Right lobe of liver (tissue), 6 donors: Measurements from ENCODE around the gene VPS37D. TPM values are rescaled to one million over a fixed set of nuclear protein-coding genes. Genes with fewer than 3 reads are reported as not detected.
"Not testable (repeated sequence)": the region's sequence is repeated elsewhere in the genome, so short reads cannot be mapped to it uniquely, and the experiment has no call there.

Source experiments
- ATAC-seq, 4 donors: fragments of 200-7000 bp; cut with Tn5 transposase; one replicate each; pipeline ENCODE4 v1.9.1; 2020; ENCODE audit warnings: mild to moderate bottlenecking in 4 of 4, moderate library complexity in 4 of 4
- DNase-seq, 3 donors: peaks; one replicate each; pipeline ENCODE4 v3.0.0-alpha.2; 2020
- H3K27ac ChIP-seq, 3 donors: fragments of 200-600 bp; one replicate each; pipeline ENCODE4 v1.8.0; 2022
- H3K27me3 ChIP-seq, 2 donors: fragments of 200-600 bp; one replicate each; pipeline ENCODE4 v1.8.0; 2022
- H3K36me3 ChIP-seq, 4 donors: fragments of 200-600 bp; sonication (generic) in 1 of 4; one replicate each; pipeline versions ENCODE4 v1.5.1 to v1.8.0; 2017 to 2022; ENCODE audit warnings: control low read depth in 1 of 4
- H3K4me1 ChIP-seq, 4 donors: fragments of 200-600 bp; sonication (generic) in 1 of 4; one replicate each; pipeline versions ENCODE4 v1.5.1 to v1.8.0; 2017 to 2022; ENCODE audit warnings: control low read depth in 1 of 4
- H3K4me3 ChIP-seq, 3 donors: fragments of 200-600 bp; one replicate each; pipeline ENCODE4 v1.8.0; 2022
- H3K9me3 ChIP-seq, 4 donors: fragments of 200-600 bp; sonication (generic) in 1 of 4; one replicate each; pipeline versions ENCODE4 v1.5.1 to v1.8.0; 2017 to 2022; ENCODE audit warnings: control low read depth in 1 of 4
- POLR2A ChIP-seq: fragments of 450-650 bp; IDR thresholded peaks from one replicate; pipeline ENCODE4 v1.6.1; 2017; ENCODE audit warnings: antibody characterized with exemption, mild to moderate bottlenecking
- WGBS: methylation state at CpG from one replicate; pipeline ENCODE4 v1.1.6; 2018; ENCODE audit warnings: low coverage, low lambda C conversion rate; ENCODE audit not compliant: insufficient coverage; ENCODE audit errors: missing lambda C conversion rate; 5-methylcytosine and 5-hydroxymethylcytosine counted together
- intact Hi-C, 2 donors: fragments of 100-400 bp; cut with DNase I; formaldehyde crosslinking; loops; one replicate each; pipeline versions ENCODE4 v1.11.2 to v1.14.1; 2022
- total RNA-seq, 6 experiments: library from RNA; depleted of rRNA in 2 of 6; stranded (reverse); fragments of >200 nt in 2 of 6; fragmentation: NEBNext Ultra II Directional in 3 of 6; extraction: Animal tissue kit (Norgen Biotek cat#: 25700) in 3 of 6; gene quantifications; one replicate each; pipeline versions ENCODE4 v1.1.0 to v1.2.4, GENCODE V29; 2016 to 2023
- TF ChIP-seq, protein P1 (sequence below), 4 donors: fragments of 200-600 bp in 3 of 4; fragments of 450-650 bp in 1 of 4; IDR thresholded peaks; one replicate each; pipeline versions ENCODE4 v1.5.1 to v1.8.0; 2016 to 2022; ENCODE audit warnings: antibody characterized with exemption in 4 of 4, mild to moderate bottlenecking in 2 of 4
- donor health status: DM: no; HTN: yes; CAD: no.
- donor health status: DM: no; HTN: no; CAD: no.
- donor health status: DM: no; HTN: no; CAD: no.
- donor health status: DM: no; HTN: yes; CAD: no.
- donor health status: DM: no; HTN: yes; CAD: no.

VPS37D gene
- total RNA-seq, 6 experiments from 2014 or later, result 1.2 to 3.0 (median 2.2) TPM

DNA sequence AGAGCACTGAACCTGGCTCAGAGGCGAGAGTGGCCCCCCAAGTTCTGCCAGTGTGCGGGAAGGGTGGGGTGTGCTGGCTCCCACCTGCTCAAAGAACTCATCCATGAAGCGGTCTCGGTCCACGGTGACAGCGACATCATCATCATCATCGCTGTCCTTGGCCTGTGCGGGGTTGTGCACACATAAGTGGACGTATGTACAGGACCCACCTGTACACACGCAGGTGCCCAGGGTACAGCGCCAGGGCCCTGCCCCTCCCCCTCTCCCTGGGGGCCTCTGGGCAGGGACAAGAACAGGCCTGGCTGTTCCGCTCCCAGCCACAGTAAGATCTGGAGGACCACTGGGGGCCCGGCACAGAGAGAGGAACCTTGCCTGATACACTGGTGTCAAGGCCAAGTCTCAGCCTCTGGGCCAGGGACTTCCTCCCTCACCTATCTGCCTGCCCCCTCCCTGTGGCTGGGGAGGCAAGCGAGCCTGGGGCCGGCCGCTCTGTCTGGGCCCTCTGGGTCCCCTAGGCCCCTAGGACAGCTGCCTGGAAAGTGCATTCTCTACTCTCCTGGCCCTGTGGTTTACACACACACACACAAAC lies 41.4 kb downstream of the VPS37D start:
- Histone ChIP-seq H3K4me1 (no peaks in the 10 kb centered on the region), H3K4me3 (no peak overlapping the region), H3K36me3 (no peaks in the 10 kb centered on the region), H3K27me3 (no peaks in the 10 kb centered on the region), H3K9me3 (no peaks in the 10 kb centered on the region), H3K27ac (no peak overlapping the region)
- whole genome bisulfite sequencing, result no CpG with 5 or more reads among the region's 16 CpGs
- TF ChIP-seq, protein P1, sequence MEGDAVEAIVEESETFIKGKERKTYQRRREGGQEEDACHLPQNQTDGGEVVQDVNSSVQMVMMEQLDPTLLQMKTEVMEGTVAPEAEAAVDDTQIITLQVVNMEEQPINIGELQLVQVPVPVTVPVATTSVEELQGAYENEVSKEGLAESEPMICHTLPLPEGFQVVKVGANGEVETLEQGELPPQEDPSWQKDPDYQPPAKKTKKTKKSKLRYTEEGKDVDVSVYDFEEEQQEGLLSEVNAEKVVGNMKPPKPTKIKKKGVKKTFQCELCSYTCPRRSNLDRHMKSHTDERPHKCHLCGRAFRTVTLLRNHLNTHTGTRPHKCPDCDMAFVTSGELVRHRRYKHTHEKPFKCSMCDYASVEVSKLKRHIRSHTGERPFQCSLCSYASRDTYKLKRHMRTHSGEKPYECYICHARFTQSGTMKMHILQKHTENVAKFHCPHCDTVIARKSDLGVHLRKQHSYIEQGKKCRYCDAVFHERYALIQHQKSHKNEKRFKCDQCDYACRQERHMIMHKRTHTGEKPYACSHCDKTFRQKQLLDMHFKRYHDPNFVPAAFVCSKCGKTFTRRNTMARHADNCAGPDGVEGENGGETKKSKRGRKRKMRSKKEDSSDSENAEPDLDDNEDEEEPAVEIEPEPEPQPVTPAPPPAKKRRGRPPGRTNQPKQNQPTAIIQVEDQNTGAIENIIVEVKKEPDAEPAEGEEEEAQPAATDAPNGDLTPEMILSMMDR (IDR thresholded peaks at IDR 0.05), result no peak
- no peak for TF ChIP-seq POLR2A
- ATAC-seq (no peak), DNase-seq (no peak)
- intact Hi-C loops, result no loop called here

DNA sequence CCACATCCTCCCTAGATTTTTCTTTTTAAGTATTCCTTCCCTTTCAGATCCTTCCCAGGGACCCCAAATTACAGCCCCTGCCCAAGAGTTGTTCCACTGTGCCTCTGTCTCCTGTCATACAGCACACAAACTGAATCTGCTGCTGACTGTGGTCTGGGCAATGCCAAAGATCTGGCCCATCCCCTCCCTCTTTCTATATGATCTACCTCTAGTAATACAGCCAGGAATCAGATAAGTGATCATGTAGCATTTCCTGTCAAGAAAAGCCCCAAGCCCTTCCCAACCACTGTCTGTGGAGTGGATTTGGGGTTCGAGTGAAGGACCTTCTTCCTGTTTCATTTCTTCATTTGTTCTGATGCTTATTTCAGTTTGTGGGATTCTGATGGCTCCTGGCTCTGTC lies 45.1 kb downstream of the VPS37D start:
- no peaks in the 10 kb centered on the region for H3K4me1 ChIP-seq

DNA sequence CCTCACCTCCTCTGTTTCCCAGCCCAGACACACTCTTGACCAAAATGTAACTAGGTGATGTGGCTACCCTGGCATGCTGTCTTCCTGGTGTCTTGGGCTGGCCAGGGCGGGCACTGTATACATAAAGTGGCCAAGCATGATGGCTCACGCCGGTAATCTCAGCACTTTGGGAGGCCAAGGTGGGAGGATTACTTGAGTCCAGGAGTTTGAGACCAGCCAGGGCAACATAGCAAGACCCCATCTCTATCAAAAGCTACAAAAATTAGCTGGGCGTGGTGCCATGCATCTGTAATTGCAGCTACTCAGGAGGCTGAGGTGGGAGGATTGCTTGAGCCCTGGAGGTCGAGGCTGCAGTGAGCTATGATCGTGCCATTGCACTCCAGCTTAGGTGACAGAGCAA lies 45.7 kb downstream of the VPS37D start:
- H3K27ac ChIP-seq, H3K27me3 ChIP-seq, H3K9me3 ChIP-seq, H3K36me3 ChIP-seq, ATAC-seq, H3K4me3 ChIP-seq, DNase-seq, intact Hi-C loops, H3K4me1 ChIP-seq: not testable (repeated sequence)
- 95% methylated on average over 6 of the region's 6 CpGs for WGBS

More for the DNA sequence above, 45.1 kb downstream of the VPS37D start:
- intact Hi-C loops, result no loop called here
- 40% methylated on average over 1 of the region's 1 CpG for WGBS
- no peak for DNase-seq
- ATAC-seq, result no peak
- Histone ChIP-seq H3K27me3 (no peaks in the 10 kb centered on the region), H3K36me3 (no peaks in the 10 kb centered on the region), H3K9me3 (no peaks in the 10 kb centered on the region), H3K27ac (no peak overlapping the region), H3K4me3 (no peak overlapping the region)
- no peak for TF ChIP-seq POLR2A
- TF ChIP-seq, protein P1 (IDR thresholded peaks at IDR 0.05), result no peak

DNA sequence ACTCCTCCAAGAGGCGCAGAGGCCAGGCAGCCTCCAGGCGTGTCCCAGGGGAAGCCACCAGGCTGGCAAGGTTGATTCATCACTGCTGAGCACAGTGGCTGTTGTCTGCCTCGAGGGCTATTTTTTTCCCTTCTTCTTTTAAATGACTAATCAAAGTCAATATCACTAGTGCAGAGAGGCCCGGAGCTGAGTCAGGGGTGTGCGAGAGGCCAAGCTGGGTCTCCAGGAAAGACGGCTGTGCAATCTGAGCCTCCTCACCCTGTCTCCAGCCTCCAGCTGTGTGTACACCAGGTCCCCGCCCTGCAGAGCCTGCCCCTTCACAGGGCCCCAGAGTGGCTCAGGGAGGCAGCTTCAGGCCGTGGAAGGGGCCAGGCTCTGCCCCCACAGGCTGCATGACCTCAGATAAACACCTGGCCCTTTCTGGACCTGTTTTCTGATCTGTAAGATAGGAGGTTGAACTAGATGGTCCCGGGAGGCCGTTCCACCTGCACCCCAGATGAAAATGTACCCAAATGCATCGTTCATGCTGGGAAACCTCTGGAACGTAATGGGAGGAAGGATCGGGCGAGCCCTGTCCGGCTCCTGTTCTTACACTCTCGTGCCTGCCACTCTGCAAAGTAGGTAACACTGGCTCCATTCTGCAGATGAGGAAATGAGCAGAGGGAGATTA lies 48.2 kb downstream of the VPS37D start:
- ATAC-seq, result no peak
- Histone ChIP-seq H3K4me1 (peaks cover 0 to under 1% (median 0%) of the 10 kb centered on the region in 4 donors), H3K4me3 (no peak overlapping the region), H3K9me3 (no peaks in the 10 kb centered on the region), H3K36me3 (no peaks in the 10 kb centered on the region), H3K27ac (no peak overlapping the region), H3K27me3 (no peaks in the 10 kb centered on the region)
- TF ChIP-seq, protein P1 (IDR thresholded peaks at IDR 0.05), result no peak
- no peak for TF ChIP-seq POLR2A
- DNase-seq, result no peak
- 73% methylated on average over 12 of the region's 16 CpGs for WGBS
- intact Hi-C loops, result no loop called here

DNA sequence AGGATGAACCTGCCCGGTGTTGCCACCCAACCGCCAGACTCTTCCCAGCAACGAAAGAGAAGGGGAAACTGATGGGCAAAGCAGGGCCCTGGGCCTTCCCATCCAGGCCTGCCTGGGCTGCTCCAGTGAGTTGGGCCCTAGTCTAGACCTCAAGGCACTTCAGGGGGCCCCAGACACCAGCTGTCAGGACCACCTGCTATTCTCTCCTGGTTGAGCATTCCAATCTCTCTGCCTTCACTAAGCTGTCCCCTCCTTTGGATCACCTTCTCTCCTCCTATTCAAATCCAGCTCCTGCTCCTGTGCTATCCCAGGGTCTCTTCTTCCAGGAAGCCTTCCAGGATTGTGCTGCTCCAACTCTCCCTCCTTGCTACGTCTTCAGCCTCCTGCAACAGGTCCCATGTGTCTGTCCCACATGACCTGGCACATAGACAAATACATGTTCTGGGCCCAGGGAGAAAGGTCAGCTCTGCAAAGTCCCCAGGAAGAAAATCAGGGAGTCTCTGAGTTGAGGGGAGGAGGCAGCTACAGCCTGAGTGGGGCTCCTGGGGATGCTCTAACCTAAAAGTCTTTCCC lies 48.8 kb downstream of the VPS37D start:
- DNase-seq, result no peak
- Histone ChIP-seq H3K27me3 (no peaks in the 10 kb centered on the region), H3K9me3 (no peaks in the 10 kb centered on the region), H3K4me3 (no peak overlapping the region), H3K36me3 (no peaks in the 10 kb centered on the region), H3K27ac (no peak overlapping the region), H3K4me1 (peaks cover 0 to 6% (median 2%) of the 10 kb centered on the region in 4 donors)
- intact Hi-C loops, result no loop called here
- TF ChIP-seq, protein P1 (IDR thresholded peaks at IDR 0.05), result no peak
- TF ChIP-seq POLR2A, result no peak
- 0% methylated on average over 1 of the region's 4 CpGs for WGBS
- ATAC-seq, result no peak
